ENCODE results near the gene HOXC4. TPM values are rescaled to one million over a fixed set of nuclear protein-coding genes. Genes with fewer than 3 reads are reported as not detected.
A peak's percentile ranks its signal among the peaks of the same experiment; 100 is the strongest.

The HOXC4 gene
- total RNA-seq, 2 experiments from 2014 or later = 0.56 to 1.0 TPM

DNA sequence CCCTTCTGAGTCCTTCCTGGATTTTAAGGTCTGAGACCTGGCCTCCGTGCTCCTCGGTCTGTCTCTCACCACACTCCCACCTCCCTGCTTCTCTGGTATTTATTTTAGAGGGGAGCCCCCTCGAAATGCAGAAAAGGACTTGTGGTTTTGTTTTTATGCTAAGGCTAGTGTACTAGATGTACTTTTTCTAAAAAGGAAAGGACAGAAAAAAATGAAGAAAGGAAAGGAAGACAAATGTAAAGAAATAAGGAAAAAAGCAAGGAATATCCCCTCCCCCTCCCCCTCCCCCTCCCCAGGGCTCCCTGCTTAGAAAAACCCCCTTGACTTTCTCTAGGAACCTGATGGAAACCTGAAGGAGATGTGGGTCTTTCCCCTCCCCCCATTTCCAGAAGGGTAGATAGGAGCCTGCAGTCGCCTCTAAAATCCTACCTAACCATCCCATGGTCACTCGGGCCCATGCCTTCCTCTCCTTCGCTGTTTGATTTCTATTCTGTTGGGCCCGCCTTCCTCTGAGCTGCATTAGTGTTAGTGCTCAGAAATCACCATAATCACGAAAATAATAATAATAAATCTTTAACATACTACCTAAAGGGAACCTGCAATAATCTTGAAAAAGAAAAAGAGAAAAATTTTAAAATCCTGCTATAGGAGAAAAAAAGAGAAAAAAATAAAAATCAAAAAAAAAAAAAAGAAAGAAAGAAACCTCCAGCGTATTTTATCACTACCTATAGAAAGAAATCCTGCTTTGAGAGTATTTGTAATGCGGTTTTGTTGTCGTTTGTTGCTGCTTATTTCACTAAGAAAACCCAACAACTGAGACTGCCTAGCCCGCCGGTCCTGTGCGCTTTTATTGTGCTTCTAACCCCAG lies 41.7 kb upstream of the HOXC4 start:
- peaks cover 99% of the 10 kb centered on the region for H3K27me3 Mint-ChIP-seq
- H3K9me3 Mint-ChIP-seq = no peaks in the 10 kb centered on the region
- no peak overlapping the region for H3K4me3 Mint-ChIP-seq
- no peak for DNase-seq
- no peaks in the 10 kb centered on the region for H3K36me3 Mint-ChIP-seq
- no peak overlapping the region for H3K27ac Mint-ChIP-seq
- H3K4me1 Mint-ChIP-seq = peaks cover 17% of the 10 kb centered on the region

DNA sequence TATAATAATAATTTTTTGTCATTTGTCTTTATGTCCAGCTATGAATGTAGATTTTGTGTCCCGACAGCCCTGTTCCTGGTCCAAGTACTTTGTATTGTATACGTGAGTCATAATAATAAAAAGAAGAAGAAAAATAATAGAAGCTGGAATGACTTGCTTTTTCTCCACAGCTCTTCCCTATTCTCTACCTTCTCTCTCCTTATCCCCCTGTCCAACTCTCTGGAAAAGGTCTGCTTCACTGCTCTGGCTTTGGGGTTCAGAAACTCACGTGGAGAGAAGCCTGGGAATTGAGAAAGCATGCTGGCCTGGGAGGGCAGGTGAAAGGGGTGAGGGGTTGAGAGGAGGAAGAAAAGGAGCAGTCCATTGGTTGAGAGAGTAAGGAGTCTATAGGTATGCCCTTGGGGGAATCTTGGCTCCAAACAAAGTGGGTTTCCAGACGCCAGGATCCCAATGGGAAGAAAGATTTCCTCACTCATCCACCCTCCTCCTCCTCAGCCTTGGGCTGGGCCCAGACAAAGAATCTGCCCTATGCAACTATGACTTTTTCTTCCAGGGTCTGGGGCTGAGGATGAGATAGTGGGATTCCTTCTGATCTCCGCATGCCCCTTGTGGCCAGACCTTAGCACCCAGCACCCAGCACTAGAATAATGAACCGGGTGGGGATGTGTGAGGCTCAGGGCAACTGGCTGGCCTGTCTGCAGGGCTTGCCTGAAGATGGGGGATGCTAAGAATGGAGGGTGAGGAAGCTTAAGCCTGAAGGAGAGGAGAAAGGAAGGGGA lies 40.8 kb upstream of the HOXC4 start:
- no peak for DNase-seq
- Mint-ChIP-seq H3K27me3 (peaks cover 98% of the 10 kb centered on the region), H3K36me3 (no peaks in the 10 kb centered on the region), H3K9me3 (no peaks in the 10 kb centered on the region), H3K4me3 (no peak overlapping the region), H3K4me1 (peaks cover 24% of the 10 kb centered on the region), H3K27ac (no peak overlapping the region)

DNA sequence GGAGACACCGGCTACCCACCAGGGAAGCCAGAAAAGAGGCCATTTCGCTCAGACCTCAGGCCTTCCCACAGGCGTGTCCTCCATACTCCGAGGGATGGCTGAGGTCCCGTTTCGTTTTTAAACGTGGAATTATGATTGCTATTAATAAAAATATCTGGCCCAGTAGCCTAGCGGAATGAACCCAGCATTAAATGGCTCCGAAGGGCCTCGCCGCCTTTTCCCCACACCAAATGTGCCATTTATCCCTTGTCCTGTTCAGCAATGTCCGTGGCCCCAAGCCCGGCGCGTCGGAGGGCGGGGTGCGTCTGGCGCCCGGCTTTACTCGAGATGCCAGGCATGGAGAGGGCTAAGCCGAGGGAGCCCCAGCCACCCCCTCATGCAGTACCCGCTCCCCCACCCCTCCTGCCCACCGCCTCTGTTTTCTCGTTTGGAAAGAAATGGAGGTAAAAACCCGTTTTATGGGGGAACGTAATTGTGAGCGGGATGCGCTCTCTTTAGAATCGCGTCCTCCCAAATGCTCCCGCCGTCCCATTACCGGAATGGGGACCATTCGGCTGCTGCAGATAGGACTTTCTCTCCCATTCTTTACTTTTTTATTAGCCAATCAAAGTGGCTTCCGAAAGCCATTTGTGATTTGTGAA lies 39.1 kb upstream of the HOXC4 start:
- peaks cover 94% of the 10 kb centered on the region for H3K27me3 Mint-ChIP-seq
- peaks cover 2% of the 10 kb centered on the region for H3K36me3 Mint-ChIP-seq
- no peak overlapping the region for H3K27ac Mint-ChIP-seq
- H3K4me1 Mint-ChIP-seq = peaks cover 25% of the 10 kb centered on the region
- DNase-seq = no peak
- H3K9me3 Mint-ChIP-seq = no peaks in the 10 kb centered on the region
- no peak overlapping the region for H3K4me3 Mint-ChIP-seq

DNA sequence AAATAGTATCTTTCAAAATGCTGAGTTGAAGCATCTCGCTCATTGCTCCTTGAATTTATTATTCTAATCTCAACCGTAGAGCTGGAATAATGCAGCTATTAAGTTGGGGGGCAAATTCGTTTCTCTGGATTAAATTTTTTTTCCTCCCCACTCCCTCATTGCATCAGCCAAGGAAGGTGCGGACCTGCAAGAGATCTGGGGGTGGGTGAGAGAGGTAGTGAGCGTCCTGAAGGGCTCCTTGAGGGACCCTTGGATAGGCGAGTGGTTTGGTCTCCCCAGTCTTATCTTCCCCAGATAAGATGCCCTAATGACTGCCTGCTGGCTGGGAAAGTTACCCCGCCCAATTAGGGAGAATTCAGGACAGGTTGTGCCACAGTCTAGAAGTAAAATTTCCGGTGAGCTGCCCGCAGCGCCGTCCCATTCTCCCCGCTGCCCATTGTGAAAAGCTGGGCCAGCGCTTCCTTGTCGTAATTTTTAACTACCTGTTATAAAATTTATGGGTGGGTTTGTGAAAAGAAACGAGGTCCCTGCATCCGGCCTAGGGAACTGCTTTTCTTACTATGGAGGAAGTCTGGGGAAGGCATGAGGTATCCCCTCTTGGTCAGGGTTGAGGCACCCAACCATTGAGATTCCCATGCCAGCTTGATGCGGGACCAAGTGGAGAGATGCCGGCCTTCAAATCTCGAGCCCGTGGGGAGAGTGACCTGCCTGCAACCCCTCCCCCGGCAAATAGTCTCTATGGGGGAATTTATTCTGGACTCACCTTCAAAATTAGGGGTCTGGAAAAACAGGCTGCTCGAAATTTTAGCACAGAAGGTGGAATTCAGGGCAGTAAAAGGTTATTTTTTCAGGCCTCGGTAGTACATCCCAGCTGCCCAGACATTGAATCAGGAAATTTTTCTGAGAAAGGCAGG lies 38.4 kb upstream of the HOXC4 start:
- H3K36me3 Mint-ChIP-seq = peaks cover 2% of the 10 kb centered on the region

DNA sequence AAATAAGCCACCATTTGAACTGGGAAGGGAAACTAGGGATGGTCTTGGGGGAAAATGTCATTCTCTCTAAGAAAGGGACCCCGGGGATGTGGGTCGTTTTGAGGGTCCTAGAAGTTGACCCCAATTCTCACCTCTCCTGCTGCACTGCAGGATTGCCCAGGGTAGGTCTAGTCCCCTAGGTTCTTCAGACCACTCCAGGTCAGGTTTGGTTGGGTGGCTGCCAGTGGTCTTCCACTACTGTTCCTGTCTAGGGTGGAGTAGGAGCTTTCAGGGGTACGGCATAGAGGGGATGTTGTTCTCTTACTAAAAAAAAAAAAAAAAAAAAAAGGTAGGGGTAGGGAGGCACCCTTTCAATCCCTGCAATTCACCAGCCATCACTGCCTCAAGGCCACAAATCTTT lies 37.6 kb upstream of the HOXC4 start:
- DNase-seq = no peak
- peaks cover 20% of the 10 kb centered on the region for H3K4me1 Mint-ChIP-seq
- no peak overlapping the region for H3K4me3 Mint-ChIP-seq
- H3K36me3 Mint-ChIP-seq = peaks cover 2% of the 10 kb centered on the region
- no peak overlapping the region for H3K27ac Mint-ChIP-seq
- no peaks in the 10 kb centered on the region for H3K9me3 Mint-ChIP-seq
- H3K27me3 Mint-ChIP-seq = peaks cover 90% of the 10 kb centered on the region

More for the DNA sequence above, 38.4 kb upstream of the HOXC4 start:
- no peak overlapping the region for H3K27ac Mint-ChIP-seq
- peaks cover 25% of the 10 kb centered on the region for H3K4me1 Mint-ChIP-seq
- DNase-seq = no peak
- no peak overlapping the region for H3K4me3 Mint-ChIP-seq
- no peaks in the 10 kb centered on the region for H3K9me3 Mint-ChIP-seq
- peaks cover 93% of the 10 kb centered on the region for H3K27me3 Mint-ChIP-seq

DNA sequence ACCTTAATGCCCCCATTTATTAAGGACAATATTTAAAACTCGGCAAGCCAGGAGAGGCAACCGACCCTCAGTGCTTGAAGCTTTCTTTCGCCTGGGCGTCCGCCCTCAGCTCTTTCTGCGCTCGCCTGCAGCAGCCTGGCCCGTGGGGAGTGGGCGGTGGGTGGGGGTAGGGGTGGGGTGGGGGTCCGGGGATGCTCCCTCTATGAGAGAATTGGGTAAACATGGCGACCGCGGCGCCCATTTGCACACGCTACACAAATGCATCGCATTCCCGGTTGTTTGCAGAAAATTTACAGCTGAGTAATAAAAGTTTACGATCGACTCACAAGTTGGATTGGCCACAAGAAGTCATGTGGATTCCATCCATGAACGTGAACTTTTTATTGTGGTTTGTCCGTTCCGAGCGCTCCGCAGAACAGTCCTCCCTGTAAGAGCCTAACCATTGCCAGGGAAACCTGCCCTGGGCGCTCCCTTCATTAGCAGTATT lies 37.1 kb upstream of the HOXC4 start:
- peaks cover 21% of the 10 kb centered on the region for H3K4me1 Mint-ChIP-seq
- DNase-seq = no peak
- H3K27ac Mint-ChIP-seq = no peak overlapping the region
- H3K27me3 Mint-ChIP-seq = peaks cover 90% of the 10 kb centered on the region
- no peaks in the 10 kb centered on the region for H3K9me3 Mint-ChIP-seq
- no peak overlapping the region for H3K4me3 Mint-ChIP-seq
- peaks cover 2% of the 10 kb centered on the region for H3K36me3 Mint-ChIP-seq

DNA sequence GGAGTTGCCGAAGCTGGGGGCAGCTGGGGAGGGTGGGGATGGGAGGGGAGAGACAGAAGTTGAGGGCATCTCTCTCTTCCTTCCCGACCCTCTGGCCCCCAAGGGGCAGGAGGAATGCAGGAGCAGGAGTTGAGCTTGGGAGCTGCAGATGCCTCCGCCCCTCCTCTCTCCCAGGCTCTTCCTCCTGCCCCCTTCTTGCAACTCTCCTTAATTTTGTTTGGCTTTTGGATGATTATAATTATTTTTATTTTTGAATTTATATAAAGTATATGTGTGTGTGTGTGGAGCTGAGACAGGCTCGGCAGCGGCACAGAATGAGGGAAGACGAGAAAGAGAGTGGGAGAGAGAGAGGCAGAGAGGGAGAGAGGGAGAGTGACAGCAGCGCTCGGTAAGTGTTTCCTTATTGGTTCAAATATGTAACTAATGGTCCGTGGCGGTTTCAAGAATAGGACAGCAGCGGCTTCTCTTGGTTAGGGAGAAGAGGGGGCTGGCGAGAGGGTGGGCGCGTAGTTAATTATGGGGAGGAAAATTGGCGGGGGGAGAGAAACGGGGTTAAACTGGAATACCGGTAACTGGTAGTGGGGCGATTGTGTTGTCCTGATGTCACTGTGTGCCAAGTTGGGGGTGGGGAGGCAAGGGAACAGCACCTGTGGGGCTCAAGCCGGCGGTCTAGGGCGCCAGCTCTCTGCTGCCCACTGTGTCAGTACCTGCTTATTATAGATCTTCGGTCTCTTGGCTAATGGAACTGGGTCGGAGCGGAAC lies 36.4 kb upstream of the HOXC4 start:
- no peaks in the 10 kb centered on the region for H3K9me3 Mint-ChIP-seq
- no peak overlapping the region for H3K27ac Mint-ChIP-seq
- H3K36me3 Mint-ChIP-seq = peaks cover 2% of the 10 kb centered on the region
- H3K27me3 Mint-ChIP-seq = peaks cover 90% of the 10 kb centered on the region
- no peak for DNase-seq
- peaks cover 23% of the 10 kb centered on the region for H3K4me1 Mint-ChIP-seq
- peak overlapping the region; percentile 82 for H3K4me3 Mint-ChIP-seq

DNA sequence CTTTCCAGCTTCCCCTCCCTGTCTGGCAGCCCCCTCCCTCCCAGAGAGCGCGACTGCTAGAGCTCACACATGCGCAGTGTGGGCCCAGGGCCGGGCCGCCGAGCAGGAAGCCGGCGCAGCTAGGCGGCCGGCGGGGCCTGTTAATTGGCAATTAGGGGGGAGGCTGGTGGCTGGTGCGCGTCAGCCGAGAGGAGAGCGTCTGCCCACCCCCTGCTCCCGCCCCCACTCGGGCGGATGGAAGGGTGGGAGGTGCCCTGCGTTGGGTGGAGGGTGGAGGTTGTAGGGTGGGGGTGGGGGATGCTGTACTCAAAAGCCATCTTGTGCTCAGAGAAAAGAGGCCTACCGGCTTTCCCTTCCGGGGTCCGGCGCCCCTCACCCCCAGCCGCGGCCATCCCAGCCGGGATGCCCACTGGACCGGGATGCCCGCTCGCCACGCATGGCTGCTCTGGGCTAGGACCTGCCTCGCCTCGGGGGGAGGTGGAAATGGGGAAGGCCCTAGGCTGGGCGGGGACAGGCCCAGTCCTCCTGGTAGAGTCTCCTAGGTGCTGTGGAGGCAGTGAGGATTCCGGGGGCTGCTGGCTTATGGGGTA lies 35.7 kb upstream of the HOXC4 start:
- peaks cover 2% of the 10 kb centered on the region for H3K36me3 Mint-ChIP-seq
- peaks cover 90% of the 10 kb centered on the region for H3K27me3 Mint-ChIP-seq
- peaks cover 23% of the 10 kb centered on the region for H3K4me1 Mint-ChIP-seq
- H3K27ac Mint-ChIP-seq = no peak overlapping the region
- peak; percentile 82 for DNase-seq
- H3K9me3 Mint-ChIP-seq = no peaks in the 10 kb centered on the region
- H3K4me3 Mint-ChIP-seq = peak overlapping the region; percentile 82

DNA sequence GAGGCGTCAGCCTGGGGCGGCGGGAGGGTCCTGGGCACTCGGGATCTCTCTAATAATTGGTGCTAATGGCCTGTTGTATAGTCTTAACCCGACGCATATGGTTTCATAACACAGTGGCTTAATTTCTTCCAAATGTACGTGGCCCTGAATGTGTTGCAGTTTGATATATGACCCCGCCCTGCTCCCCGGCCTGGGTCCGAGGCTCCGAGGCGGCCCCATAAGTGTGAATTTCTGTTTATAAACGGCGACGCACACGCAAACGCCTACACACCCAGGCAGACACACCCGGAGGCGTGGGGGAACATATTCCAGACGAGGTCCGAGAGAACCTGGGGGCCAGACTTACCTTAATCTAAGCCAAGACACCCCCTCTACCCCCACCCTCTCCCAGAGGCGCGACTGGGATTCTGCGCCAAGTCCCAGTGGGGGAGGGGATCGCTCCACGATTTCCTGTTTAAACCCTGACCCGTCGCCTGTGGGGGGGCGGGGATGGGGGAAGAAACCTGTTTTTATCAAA lies 35.1 kb upstream of the HOXC4 start:
- no peak overlapping the region for H3K27ac Mint-ChIP-seq
- H3K36me3 Mint-ChIP-seq = peaks cover 2% of the 10 kb centered on the region
- H3K9me3 Mint-ChIP-seq = no peaks in the 10 kb centered on the region

DNA sequence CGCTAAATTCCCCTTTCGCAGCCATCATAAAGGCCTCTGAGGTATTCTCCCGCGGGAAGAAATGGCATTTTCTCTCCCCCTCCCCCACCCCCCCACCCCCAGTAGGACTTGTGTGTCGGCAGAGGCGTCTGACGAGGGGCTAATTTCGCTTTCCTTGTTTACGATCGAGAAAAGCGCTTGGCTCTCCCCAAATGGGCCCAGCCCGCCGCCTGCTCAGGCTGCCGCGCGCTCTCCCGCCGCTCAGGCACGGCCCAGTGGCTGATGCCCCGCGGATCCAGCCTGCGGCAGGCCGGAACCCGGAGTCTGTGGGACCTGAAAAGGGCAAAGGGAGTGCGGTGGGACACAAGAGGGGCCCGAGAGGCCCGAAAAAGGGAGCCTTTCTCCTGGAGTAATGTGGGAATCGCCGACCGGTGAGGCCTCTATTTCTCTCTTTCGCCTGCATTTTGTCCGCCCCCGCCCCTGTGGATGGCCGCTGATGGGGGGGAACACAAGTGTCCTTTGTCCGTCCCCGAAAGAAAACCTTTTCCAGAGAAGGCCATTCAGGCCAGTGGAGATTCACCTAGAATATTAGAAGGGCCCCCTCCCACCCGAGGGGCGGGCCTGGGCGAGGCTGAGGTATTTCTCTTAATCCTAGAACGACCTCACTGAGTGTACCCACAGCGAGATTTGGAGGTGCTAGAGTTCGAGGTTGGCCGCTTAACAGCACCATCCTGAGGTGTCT lies 34.4 kb upstream of the HOXC4 start:
- Mint-ChIP-seq H3K27ac (no peak overlapping the region), H3K36me3 (peaks cover 2% of the 10 kb centered on the region), H3K27me3 (peaks cover 90% of the 10 kb centered on the region), H3K4me1 (peaks cover 23% of the 10 kb centered on the region), H3K4me3 (no peak overlapping the region), H3K9me3 (no peaks in the 10 kb centered on the region)
- no peak for DNase-seq

More for the DNA sequence above, 35.1 kb upstream of the HOXC4 start:
- Mint-ChIP-seq H3K4me1 (peaks cover 23% of the 10 kb centered on the region), H3K27me3 (peaks cover 90% of the 10 kb centered on the region), H3K4me3 (no peak overlapping the region)
- no peak for DNase-seq

DNA sequence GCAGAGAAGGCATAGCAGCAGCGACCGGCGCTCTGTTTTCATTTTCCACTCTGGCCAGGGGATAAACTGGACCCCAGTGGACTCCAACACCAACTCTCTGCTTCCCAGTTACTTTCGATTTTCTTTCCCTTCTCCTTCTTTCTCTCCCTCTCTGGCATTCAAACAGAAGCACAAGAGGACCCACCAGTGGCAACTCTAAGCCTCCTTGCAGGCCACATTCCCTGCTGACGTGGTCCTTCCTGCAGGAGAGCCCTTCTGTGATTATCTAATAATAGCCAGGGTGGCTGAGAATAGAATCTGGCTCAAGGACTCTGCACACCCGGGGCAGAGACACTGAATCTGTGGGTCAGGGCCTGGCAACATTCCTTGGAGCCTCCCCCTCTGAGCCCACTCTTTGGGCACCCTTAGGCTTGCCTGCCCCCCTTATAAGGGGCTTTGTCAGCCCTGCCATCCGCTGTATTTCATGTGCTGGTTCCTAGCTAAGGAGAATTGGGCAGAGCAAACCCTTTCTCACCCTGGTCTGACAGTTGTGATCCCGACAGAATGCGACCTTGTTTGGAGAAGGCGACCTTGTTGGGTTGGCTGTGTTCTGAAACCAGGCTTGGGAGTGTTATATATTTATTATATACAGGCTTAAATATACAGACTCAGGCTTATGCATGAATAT lies 33.6 kb upstream of the HOXC4 start:
- Mint-ChIP-seq H3K27ac (no peak overlapping the region), H3K9me3 (no peaks in the 10 kb centered on the region), H3K27me3 (peaks cover 88% of the 10 kb centered on the region), H3K4me1 (peaks cover 17% of the 10 kb centered on the region), H3K4me3 (no peak overlapping the region), H3K36me3 (peaks cover 2% of the 10 kb centered on the region)
- DNase-seq = no peak

DNA sequence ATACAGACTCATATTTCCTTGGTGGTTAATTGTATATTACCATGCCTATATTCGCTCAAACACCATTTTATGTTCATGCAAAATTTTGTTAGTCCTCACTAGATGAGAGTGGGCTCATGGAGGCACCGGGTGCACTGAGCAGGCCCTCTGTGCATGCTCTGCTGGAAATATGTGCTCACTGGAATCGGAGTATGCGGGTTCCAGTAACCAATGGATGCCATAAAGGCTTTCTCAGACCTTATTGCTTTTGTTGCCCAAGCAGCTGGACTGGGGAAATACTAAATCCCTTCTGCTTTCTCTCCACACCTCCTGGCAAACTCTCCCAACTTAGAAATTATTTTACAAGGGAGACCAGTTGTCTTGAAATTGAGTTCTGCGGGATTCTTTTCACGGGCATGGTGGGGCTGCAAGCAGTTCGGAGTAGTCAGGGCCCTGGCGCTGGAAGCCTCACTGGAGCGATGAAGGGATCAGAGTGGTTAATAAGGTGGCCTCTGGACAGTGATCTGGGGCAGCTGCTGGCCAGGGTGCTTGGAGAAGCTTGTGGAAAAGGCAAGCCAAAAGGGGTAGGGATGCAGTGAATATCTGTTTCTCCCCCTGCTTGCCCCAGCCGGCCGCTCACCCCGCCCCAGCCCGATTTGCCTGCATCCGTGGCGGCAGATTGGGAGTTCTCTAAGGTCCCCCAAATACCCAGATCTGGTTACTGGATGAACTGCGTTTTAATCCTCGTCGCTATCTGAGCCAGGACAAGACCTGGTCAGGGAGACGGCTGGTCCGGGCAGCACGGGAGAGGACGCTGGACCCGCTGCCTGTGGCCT lies 32.8 kb upstream of the HOXC4 start:
- Mint-ChIP-seq H3K9me3 (no peaks in the 10 kb centered on the region), H3K4me1 (peaks cover 17% of the 10 kb centered on the region), H3K27me3 (peaks cover 88% of the 10 kb centered on the region), H3K27ac (no peak overlapping the region), H3K4me3 (no peak overlapping the region), H3K36me3 (peaks cover 2% of the 10 kb centered on the region)
- DNase-seq = no peak
